MM.1S (cell line): ENCODE results near the gene CHRD.

ENCODE experiments used
- DNase-seq: peaks from one replicate; pipeline ENCODE4 v3.0.0-alpha.2; 2015
- H2AFZ ChIP-seq: fragments of 300-600 bp; sonication (generic); 2 replicates; pipeline ENCODE4 v1.6.0; 2016; ENCODE audit warnings: antibody characterized with exemption, low read length
- H3F3A ChIP-seq: fragments of 300-600 bp; sonication (generic); 2 replicates; pipeline ENCODE4 v1.6.1; 2016; ENCODE audit warnings: mild to moderate bottlenecking, antibody characterized with exemption, low read length, moderate library complexity, mixed read lengths; ENCODE audit not compliant: insufficient read depth
- H3K27ac ChIP-seq: fragments of 300-600 bp; sonication (generic); 2 replicates; pipeline ENCODE4 v1.5.1; 2016; ENCODE audit warnings: mild to moderate bottlenecking, low read length
- H3K27me3 ChIP-seq: fragments of 300-600 bp; sonication (generic); replicated peaks from 2 replicates; pipeline ENCODE4 v1.6.0; 2016; ENCODE audit warnings: low read length; ENCODE audit not compliant: insufficient read depth
- H3K36me3 ChIP-seq: fragments of 300-600 bp; sonication (generic); replicated peaks from 2 replicates; pipeline ENCODE4 v1.6.1; 2016; ENCODE audit warnings: mild to moderate bottlenecking, low read length, mixed read lengths; ENCODE audit not compliant: insufficient read depth
- H3K4me1 ChIP-seq: fragments of 300-600 bp; sonication (generic); 2 replicates; pipeline ENCODE4 v1.6.1; 2016; ENCODE audit warnings: low read length, mixed read lengths
- H3K4me2 ChIP-seq: fragments of 300-600 bp; sonication (generic); 2 replicates; pipeline ENCODE4 v1.6.0; 2016; ENCODE audit warnings: low read depth, low read length
- H3K4me3 ChIP-seq: fragments of 300-600 bp; sonication (generic); 2 replicates; pipeline ENCODE4 v1.5.1; 2016; ENCODE audit warnings: low read length, mixed read lengths
- H3K79me2 ChIP-seq: fragments of 300-600 bp; sonication (generic); 2 replicates; pipeline ENCODE4 v1.6.1; 2016; ENCODE audit warnings: mixed run types, low read length, mixed read lengths
- H3K9ac ChIP-seq: fragments of 300-600 bp; sonication (generic); 2 replicates; pipeline ENCODE4 v1.6.1; 2016; ENCODE audit warnings: low read length, mixed read lengths
- H3K9me2 ChIP-seq: fragments of 300-600 bp; sonication (generic); replicated peaks from 2 replicates; pipeline ENCODE4 v1.6.1; 2016; ENCODE audit warnings: mild to moderate bottlenecking, low read length, mixed read lengths; ENCODE audit not compliant: insufficient read depth
- H3K9me3 ChIP-seq: fragments of 300-600 bp; sonication (generic); replicated peaks from 2 replicates; pipeline ENCODE4 v1.6.1; 2016; ENCODE audit warnings: mild to moderate bottlenecking, low read length, mixed read lengths; ENCODE audit not compliant: insufficient read depth
- H4K20me1 ChIP-seq: fragments of 300-600 bp; sonication (generic); 2 replicates; pipeline ENCODE4 v1.6.1; 2016; ENCODE audit warnings: mild to moderate bottlenecking, low read length, moderate library complexity, mixed read lengths; ENCODE audit not compliant: insufficient read depth
- CTCF ChIP-seq: fragments of 300-600 bp; sonication (generic); IDR thresholded peaks from 2 replicates; pipeline ENCODE4 v1.5.1; 2016; ENCODE audit warnings: antibody characterized with exemption, low read length, mixed read lengths
- EZH2 ChIP-seq: fragments of 300-600 bp; sonication (generic); optimal IDR thresholded peaks from 2 replicates; pipeline ENCODE3; 2017; ENCODE audit warnings: low read depth, mild to moderate bottlenecking, antibody characterized with exemption, low read length, mixed read lengths
- EZH2phosphoT487 ChIP-seq: fragments of 300-600 bp; sonication (generic); IDR thresholded peaks from 2 replicates; pipeline ENCODE4 v1.6.1; 2018; ENCODE audit warnings: antibody characterized with exemption, low read length

CHRD gene

GRCh38 chr3:184388164-184388935 lies 8.5 kb downstream of the CHRD start:
- H3K4me1 ChIP-seq, result no peaks in the 10 kb centered on the region
- TF ChIP-seq EZH2, result no peak
- no peak for TF ChIP-seq CTCF
- TF ChIP-seq EZH2phosphoT487, result no peak

GRCh38 chr3:184388936-184389230 lies 9.0 kb downstream of the CHRD start:
- peaks cover 37% of the 10 kb centered on the region for H3K27me3 ChIP-seq
- no peak for TF ChIP-seq EZH2phosphoT487
- TF ChIP-seq CTCF, result no peak
- TF ChIP-seq EZH2, result no peak

More at GRCh38 chr3:184388164-184388935, 8.5 kb downstream of the CHRD start:
- H3K79me2 ChIP-seq, result no peaks in the 10 kb centered on the region
- H3K27ac ChIP-seq, result no peak overlapping the region
- no peaks in the 10 kb centered on the region for H3K36me3 ChIP-seq
- H4K20me1 ChIP-seq, result no peaks in the 10 kb centered on the region
- H3K9me3 ChIP-seq, result no peaks in the 10 kb centered on the region
- no peak overlapping the region for H3K4me2 ChIP-seq
- H3K9ac ChIP-seq, result no peak overlapping the region
- H3K27me3 ChIP-seq, result peaks cover 34% of the 10 kb centered on the region
- no peak overlapping the region for H2AFZ ChIP-seq
- no peak for DNase-seq
- H3K4me3 ChIP-seq, result no peak overlapping the region
- no peaks in the 10 kb centered on the region for H3K9me2 ChIP-seq
- H3F3A ChIP-seq, result no peaks in the 10 kb centered on the region

GRCh38 chr3:184389384-184389783 lies 9.5 kb downstream of the CHRD start:
- no peak overlapping the region for H2AFZ ChIP-seq
- H3K9me2 ChIP-seq, result no peaks in the 10 kb centered on the region
- no peak overlapping the region for H3K4me2 ChIP-seq
- H3K4me3 ChIP-seq, result no peak overlapping the region
- H3K9me3 ChIP-seq, result no peaks in the 10 kb centered on the region
- TF ChIP-seq CTCF (no peak), EZH2phosphoT487 (no peak), EZH2 (no peak)
- no peaks in the 10 kb centered on the region for H3K36me3 ChIP-seq
- peaks cover 37% of the 10 kb centered on the region for H3K27me3 ChIP-seq
- H3K79me2 ChIP-seq, result no peaks in the 10 kb centered on the region
- no peak for DNase-seq
- H3K4me1 ChIP-seq, result no peaks in the 10 kb centered on the region
- H3K9ac ChIP-seq, result no peak overlapping the region
- no peaks in the 10 kb centered on the region for H4K20me1 ChIP-seq
- H3K27ac ChIP-seq, result no peak overlapping the region
- no peaks in the 10 kb centered on the region for H3F3A ChIP-seq

More at GRCh38 chr3:184388936-184389230, 9.0 kb downstream of the CHRD start:
- H3K4me2 ChIP-seq, result no peak overlapping the region
- no peaks in the 10 kb centered on the region for H3K36me3 ChIP-seq
- H3K4me1 ChIP-seq, result no peaks in the 10 kb centered on the region
- H3F3A ChIP-seq, result no peaks in the 10 kb centered on the region
- no peaks in the 10 kb centered on the region for H4K20me1 ChIP-seq
- H2AFZ ChIP-seq, result no peak overlapping the region
- H3K27ac ChIP-seq, result no peak overlapping the region
- H3K9ac ChIP-seq, result no peak overlapping the region
- DNase-seq, result no peak
- H3K79me2 ChIP-seq, result no peaks in the 10 kb centered on the region
- H3K4me3 ChIP-seq, result no peak overlapping the region
- H3K9me3 ChIP-seq, result no peaks in the 10 kb centered on the region
- H3K9me2 ChIP-seq, result no peaks in the 10 kb centered on the region
